ENCODE data around the gene MRI1.

DNA sequence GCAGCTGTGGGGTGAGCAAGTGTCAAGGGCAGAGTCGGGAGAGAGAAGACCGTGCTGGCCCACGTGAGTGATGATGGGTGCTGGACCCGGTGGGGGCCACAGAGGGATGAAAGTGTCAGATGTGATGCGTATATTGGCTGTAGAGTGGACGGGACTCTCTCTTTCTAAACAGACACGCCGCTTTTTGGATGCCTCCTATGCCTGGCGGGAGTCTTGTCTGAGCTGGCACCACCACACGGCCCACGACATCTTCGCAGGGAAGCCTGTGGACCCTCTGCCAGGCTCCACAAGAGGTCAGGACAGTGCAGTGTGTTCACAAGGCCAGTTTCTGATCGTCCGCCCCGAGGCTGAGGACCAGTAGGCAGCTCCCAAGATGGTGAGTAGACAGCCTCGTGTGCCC is 12.9 kb upstream of the MRI1 start:
- TF ChIP-seq, protein P1, sequence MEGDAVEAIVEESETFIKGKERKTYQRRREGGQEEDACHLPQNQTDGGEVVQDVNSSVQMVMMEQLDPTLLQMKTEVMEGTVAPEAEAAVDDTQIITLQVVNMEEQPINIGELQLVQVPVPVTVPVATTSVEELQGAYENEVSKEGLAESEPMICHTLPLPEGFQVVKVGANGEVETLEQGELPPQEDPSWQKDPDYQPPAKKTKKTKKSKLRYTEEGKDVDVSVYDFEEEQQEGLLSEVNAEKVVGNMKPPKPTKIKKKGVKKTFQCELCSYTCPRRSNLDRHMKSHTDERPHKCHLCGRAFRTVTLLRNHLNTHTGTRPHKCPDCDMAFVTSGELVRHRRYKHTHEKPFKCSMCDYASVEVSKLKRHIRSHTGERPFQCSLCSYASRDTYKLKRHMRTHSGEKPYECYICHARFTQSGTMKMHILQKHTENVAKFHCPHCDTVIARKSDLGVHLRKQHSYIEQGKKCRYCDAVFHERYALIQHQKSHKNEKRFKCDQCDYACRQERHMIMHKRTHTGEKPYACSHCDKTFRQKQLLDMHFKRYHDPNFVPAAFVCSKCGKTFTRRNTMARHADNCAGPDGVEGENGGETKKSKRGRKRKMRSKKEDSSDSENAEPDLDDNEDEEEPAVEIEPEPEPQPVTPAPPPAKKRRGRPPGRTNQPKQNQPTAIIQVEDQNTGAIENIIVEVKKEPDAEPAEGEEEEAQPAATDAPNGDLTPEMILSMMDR (IDR thresholded peaks at IDR 0.05) = no peak
- TF ChIP-seq REST (IDR thresholded peaks at IDR 0.05; ENCODE audit: insufficient read depth in 1 of 2, low read depth in 2 of 2, low read length in 1 of 2) (no peak), TCF7L2 (IDR thresholded peaks at IDR 0.05; ENCODE audit: low read depth, low read length) (no peak)
